Uterus (tissue), 2 donors: Measurements from ENCODE around the gene RUNDC3A.

ENCODE experiments used
- CTCF ChIP-seq, 4 experiments: fragments of 200-600 bp in 2 of 4; fragments of 450-650 bp in 2 of 4; sonication (generic) in 2 of 4; IDR thresholded peaks; one replicate each; pipeline ENCODE4 v1.5.1; 2016 to 2019; ENCODE audit warnings: antibody characterized with exemption in 4 of 4, mild to moderate bottlenecking in 2 of 4, moderate library complexity in 1 of 4
- POLR2A ChIP-seq, 2 donors: fragments of 450-650 bp; IDR thresholded peaks; one replicate each; pipeline ENCODE4 v1.6.1; 2016; ENCODE audit warnings: antibody characterized with exemption in 2 of 2, mild to moderate bottlenecking in 1 of 2, moderate library complexity in 1 of 2

GRCh38 chr17:44353672-44354331 lies 45.4 kb downstream of the RUNDC3A start:
- TF ChIP-seq CTCF (IDR thresholded peaks at IDR 0.05), result no peak
- no peak for TF ChIP-seq POLR2A (IDR thresholded peaks at IDR 0.05)
